ENCODE results near the gene NDST1. TPM values are rescaled to one million over a fixed set of nuclear protein-coding genes. Genes with fewer than 3 reads are reported as not detected.

The NDST1 gene
- total RNA-seq, 4 donors from 2014 or later, result 58.3 to 146 (median 72.1) TPM

- TF ChIP-seq POLR2A (IDR thresholded peaks at IDR 0.05) (no peak), POLR2AphosphoS5 (IDR thresholded peaks at IDR 0.05) (no peak), EP300 (IDR thresholded peaks at IDR 0.05) (no peak)
- TF ChIP-seq, protein P1, sequence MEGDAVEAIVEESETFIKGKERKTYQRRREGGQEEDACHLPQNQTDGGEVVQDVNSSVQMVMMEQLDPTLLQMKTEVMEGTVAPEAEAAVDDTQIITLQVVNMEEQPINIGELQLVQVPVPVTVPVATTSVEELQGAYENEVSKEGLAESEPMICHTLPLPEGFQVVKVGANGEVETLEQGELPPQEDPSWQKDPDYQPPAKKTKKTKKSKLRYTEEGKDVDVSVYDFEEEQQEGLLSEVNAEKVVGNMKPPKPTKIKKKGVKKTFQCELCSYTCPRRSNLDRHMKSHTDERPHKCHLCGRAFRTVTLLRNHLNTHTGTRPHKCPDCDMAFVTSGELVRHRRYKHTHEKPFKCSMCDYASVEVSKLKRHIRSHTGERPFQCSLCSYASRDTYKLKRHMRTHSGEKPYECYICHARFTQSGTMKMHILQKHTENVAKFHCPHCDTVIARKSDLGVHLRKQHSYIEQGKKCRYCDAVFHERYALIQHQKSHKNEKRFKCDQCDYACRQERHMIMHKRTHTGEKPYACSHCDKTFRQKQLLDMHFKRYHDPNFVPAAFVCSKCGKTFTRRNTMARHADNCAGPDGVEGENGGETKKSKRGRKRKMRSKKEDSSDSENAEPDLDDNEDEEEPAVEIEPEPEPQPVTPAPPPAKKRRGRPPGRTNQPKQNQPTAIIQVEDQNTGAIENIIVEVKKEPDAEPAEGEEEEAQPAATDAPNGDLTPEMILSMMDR (IDR thresholded peaks at IDR 0.05), result no peak
- Histone ChIP-seq H3K4me3 (no peak overlapping the region), H3K4me1 (peaks cover 6 to 100% (median 80%) of the 10 kb centered on the region in 3 donors), H3K9me3 (no peaks in the 10 kb centered on the region), H3K27me3 (no peaks in the 10 kb centered on the region), H3K36me3 (no peaks in the 10 kb centered on the region), H3K27ac (peak overlapping the region in 3 of 4 donors; percentile 50 to 73 (median 52))
- WGBS, 2 donors (ENCODE audit: low coverage in 1 of 2), result 61 to 69% methylated on average over 7 to 8 of the region's 8 CpGs
- ATAC-seq, result no peak
Observed at GRCh38 chr5:150502106-150502505, 5.8 kb upstream of the NDST1 start.

GRCh38 chr5:150502847-150503246, 5.1 kb upstream of the NDST1 start:
- Histone ChIP-seq H3K27ac (peak overlapping the region in 3 of 4 donors; percentile 34 to 73 (median 50)), H3K4me1 (peaks cover 12 to 100% (median 80%) of the 10 kb centered on the region in 3 donors), H3K9me3 (no peaks in the 10 kb centered on the region), H3K27me3 (no peaks in the 10 kb centered on the region), H3K36me3 (no peaks in the 10 kb centered on the region), H3K4me3 (no peak overlapping the region)
- no peak for ATAC-seq
- TF ChIP-seq EP300 (IDR thresholded peaks at IDR 0.05) (no peak), POLR2AphosphoS5 (IDR thresholded peaks at IDR 0.05) (no peak), POLR2A (IDR thresholded peaks at IDR 0.05) (no peak)
- TF ChIP-seq, protein P1 (IDR thresholded peaks at IDR 0.05), result no peak
- WGBS, 2 donors (ENCODE audit: low coverage in 1 of 2), result 92% methylated on average over 2 of the region's 3 CpGs; no CpG with 5 or more reads in 1 of the 2 donors

GRCh38 chr5:150503386-150503785, 4.5 kb upstream of the NDST1 start:
- no peak for ATAC-seq
- Histone ChIP-seq H3K4me3 (no peak overlapping the region), H3K27ac (peak overlapping the region in 3 of 4 donors; percentile 34 to 73 (median 50)), H3K9me3 (no peaks in the 10 kb centered on the region), H3K4me1 (peaks cover 12 to 100% (median 80%) of the 10 kb centered on the region in 3 donors), H3K36me3 (no peaks in the 10 kb centered on the region), H3K27me3 (no peaks in the 10 kb centered on the region)
- TF ChIP-seq POLR2A (IDR thresholded peaks at IDR 0.05) (no peak), EP300 (IDR thresholded peaks at IDR 0.05) (no peak), POLR2AphosphoS5 (IDR thresholded peaks at IDR 0.05) (no peak)
- TF ChIP-seq, protein P1 (IDR thresholded peaks at IDR 0.05), result no peak
- WGBS, 2 donors (ENCODE audit: low coverage in 1 of 2), result 79 to 87% methylated on average over 3 to 4 of the region's 4 CpGs

- TF ChIP-seq POLR2A (IDR thresholded peaks at IDR 0.05), result no peak
- TF ChIP-seq POLR2AphosphoS5 (IDR thresholded peaks at IDR 0.05), result no peak
- no peak for TF ChIP-seq EP300 (IDR thresholded peaks at IDR 0.05)
- TF ChIP-seq, protein P1 (IDR thresholded peaks at IDR 0.05), result no peak
- Histone ChIP-seq H3K4me3 (no peak overlapping the region), H3K27me3 (no peaks in the 10 kb centered on the region), H3K36me3 (no peaks in the 10 kb centered on the region), H3K27ac (peak overlapping the region in 3 of 4 donors; percentile 34 to 73 (median 50)), H3K4me1 (peaks cover 12 to 100% (median 80%) of the 10 kb centered on the region in 3 donors), H3K9me3 (no peaks in the 10 kb centered on the region)
- 0 to 37% methylated on average over 1 to 6 of the region's 9 CpGs for WGBS, 2 donors (ENCODE audit: low coverage in 1 of 2)
- peak; percentile 26 for ATAC-seq
Observed at GRCh38 chr5:150503977-150504620, 3.8 kb upstream of the NDST1 start.

DNA sequence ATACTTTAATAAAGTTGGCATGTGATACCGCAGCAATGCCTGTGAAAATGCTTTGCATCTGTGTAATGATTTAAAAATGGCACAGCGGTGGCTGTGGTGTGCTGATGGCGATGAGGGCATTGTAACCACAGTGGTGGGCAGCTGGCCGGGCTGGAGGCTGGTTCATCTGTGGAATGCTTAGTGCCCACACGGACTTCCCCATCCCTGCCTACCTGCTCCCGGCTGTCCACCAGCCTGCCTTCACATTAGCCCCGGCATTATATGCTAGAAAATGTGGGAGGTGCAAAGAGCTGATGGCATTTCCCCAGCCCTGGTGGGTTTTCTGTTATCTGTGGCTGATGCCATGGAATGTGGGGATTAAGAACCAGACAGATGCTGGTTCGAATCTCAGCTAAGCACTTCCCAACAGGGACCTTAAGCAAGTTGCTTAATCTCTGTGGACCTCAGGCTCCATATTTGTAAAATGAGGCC, 2.9 kb upstream of the NDST1 start:
- no peak for TF ChIP-seq EP300 (IDR thresholded peaks at IDR 0.05)
- TF ChIP-seq, protein P1 (IDR thresholded peaks at IDR 0.05), result no peak
- peak overlapping the region in 3 of 4 donors; percentile 34 to 73 (median 50) for H3K27ac ChIP-seq
- no peak overlapping the region for H3K4me3 ChIP-seq
- ATAC-seq, result no peak
- no peaks in the 10 kb centered on the region for H3K9me3 ChIP-seq
- H3K27me3 ChIP-seq, result no peaks in the 10 kb centered on the region
- H3K4me1 ChIP-seq, result peaks cover 12 to 100% (median 80%) of the 10 kb centered on the region in 3 donors
- H3K36me3 ChIP-seq, result no peaks in the 10 kb centered on the region
- 65 to 79% methylated on average over 5 to 6 of the region's 8 CpGs for WGBS, 2 donors (ENCODE audit: low coverage in 1 of 2)
